Nephron (organoid): ENCODE data around the gene ZNF536.
"Not testable (repeated sequence)": the region's sequence is repeated elsewhere in the genome, so short reads cannot be mapped to it uniquely, and the experiment has no call there.

Source experiments
- H3K27ac Mint-ChIP-seq, 3 experiments: 2 replicates each; pipeline ENCODE4 v1.8.0; 2020; ENCODE audit warnings: mixed read lengths in 3 of 3, mild to moderate bottlenecking in 2 of 3, moderate library complexity in 1 of 3
- H3K27me3 Mint-ChIP-seq: 2 replicates; pipeline ENCODE4 v1.8.0; 2021; ENCODE audit warnings: low read depth, mild to moderate bottlenecking, moderate library complexity, mixed read lengths
- H3K36me3 Mint-ChIP-seq: 2 replicates; pipeline ENCODE4 v1.8.0; 2020; ENCODE audit warnings: low read depth, mixed read lengths
- H3K4me1 Mint-ChIP-seq: 2 replicates; pipeline ENCODE4 v1.8.0; 2020; ENCODE audit warnings: mixed read lengths
- H3K4me3 Mint-ChIP-seq, 3 experiments: 2 replicates each; pipeline ENCODE4 v1.8.0; 2020; ENCODE audit warnings: mild to moderate bottlenecking in 3 of 3, mixed read lengths in 3 of 3, moderate library complexity in 2 of 3
- H3K9me3 Mint-ChIP-seq: 2 replicates; pipeline ENCODE4 v1.8.0; 2020; ENCODE audit warnings: mixed read lengths
- CTCF ChIP-seq, 3 experiments: fragments of 200-600 bp; sonication (generic); IDR thresholded peaks; one replicate each; pipeline ENCODE4 v1.5.0; 2021; ENCODE audit warnings: antibody characterized with exemption in 3 of 3; ENCODE audit not compliant: unreplicated experiment in 3 of 3

ZNF536 gene

DNA sequence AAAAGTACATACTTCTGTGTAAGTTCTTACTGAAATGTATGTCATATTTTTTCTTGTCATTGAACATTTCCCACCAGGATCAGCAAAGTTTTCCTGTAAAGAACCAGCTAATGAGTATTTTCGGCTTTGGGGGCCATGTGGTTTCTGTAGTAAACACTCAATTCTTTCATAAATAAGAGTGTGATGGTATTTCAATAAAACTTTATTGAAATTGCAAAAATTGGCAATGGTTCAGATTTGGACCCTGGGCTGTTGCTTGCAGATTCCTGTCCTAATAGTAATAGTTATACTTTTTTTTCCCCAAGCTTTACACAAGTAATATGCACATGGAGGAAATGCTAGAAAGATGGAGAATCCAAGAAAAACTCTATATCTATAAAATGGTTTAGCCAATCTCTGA lies 83.7 kb downstream of the ZNF536 start:
- H3K9me3 Mint-ChIP-seq: no peaks in the 10 kb centered on the region

DNA sequence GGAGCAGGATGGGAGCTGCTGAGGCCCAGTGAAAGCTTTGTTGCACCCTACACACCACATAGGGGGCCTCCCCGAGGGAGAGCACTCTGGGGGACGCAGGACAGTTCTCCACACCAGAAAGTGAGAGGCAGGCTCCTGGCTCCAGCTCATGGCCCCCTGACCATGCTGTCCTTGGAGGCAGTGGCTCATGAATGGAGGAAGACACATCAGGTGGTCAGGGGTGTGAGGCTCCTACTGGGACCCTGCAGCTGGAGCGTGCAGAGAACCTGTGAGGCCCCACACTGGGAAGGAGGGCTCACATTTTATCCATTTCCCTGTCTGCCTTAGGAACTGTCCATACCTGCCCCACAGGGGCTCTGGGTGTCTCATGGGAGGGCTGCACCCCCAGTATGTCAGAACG lies 85.3 kb downstream of the ZNF536 start:
- no peak for TF ChIP-seq CTCF (IDR thresholded peaks at IDR 0.05; ENCODE audit: unreplicated experiment in 3 of 3)
- H3K4me1 Mint-ChIP-seq: no peaks in the 10 kb centered on the region
- peaks cover 1% of the 10 kb centered on the region for H3K27me3 Mint-ChIP-seq
- no peak overlapping the region for H3K27ac Mint-ChIP-seq
- no peaks in the 10 kb centered on the region for H3K36me3 Mint-ChIP-seq
- H3K9me3 Mint-ChIP-seq: no peaks in the 10 kb centered on the region
- no peak overlapping the region for H3K4me3 Mint-ChIP-seq

More for the DNA sequence above, 83.7 kb downstream of the ZNF536 start:
- no peak for TF ChIP-seq CTCF (IDR thresholded peaks at IDR 0.05; ENCODE audit: unreplicated experiment in 3 of 3)
- Mint-ChIP-seq H3K36me3 (no peaks in the 10 kb centered on the region), H3K27ac (no peak overlapping the region), H3K27me3 (peaks cover 5% of the 10 kb centered on the region), H3K4me3 (no peak overlapping the region), H3K4me1 (peaks cover 5% of the 10 kb centered on the region)

GRCh38 chr19:30459859-30460258 lies 87.7 kb downstream of the ZNF536 start:
- TF ChIP-seq CTCF (IDR thresholded peaks at IDR 0.05; ENCODE audit: unreplicated experiment in 3 of 3): no peak
- H3K4me1 Mint-ChIP-seq: no peaks in the 10 kb centered on the region
- H3K27ac Mint-ChIP-seq: no peak overlapping the region
- no peak overlapping the region for H3K4me3 Mint-ChIP-seq
- H3K27me3 Mint-ChIP-seq: peaks cover under 1% of the 10 kb centered on the region
- H3K36me3 Mint-ChIP-seq: no peaks in the 10 kb centered on the region
- no peaks in the 10 kb centered on the region for H3K9me3 Mint-ChIP-seq

DNA sequence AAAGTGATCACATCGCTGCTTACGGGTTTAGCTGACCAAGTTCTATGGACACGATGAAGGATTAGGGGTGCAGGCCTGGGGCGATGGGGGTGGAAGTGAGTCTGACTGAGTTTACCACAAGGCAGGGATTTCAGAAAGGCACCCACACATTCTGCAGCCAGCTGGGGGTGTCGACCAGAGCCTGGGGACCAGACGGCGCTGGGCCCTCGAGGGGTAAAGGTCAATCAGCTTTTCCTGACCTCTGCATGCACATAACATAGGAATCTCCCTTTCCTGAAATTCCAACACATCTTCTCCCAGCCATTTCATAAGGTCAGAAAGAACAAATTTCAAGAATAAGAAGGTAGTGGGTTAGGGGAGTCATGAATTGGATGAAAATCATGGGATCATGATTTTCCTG lies 92.0 kb downstream of the ZNF536 start:
- Mint-ChIP-seq H3K27me3 (peaks cover 3% of the 10 kb centered on the region), H3K36me3 (no peaks in the 10 kb centered on the region), H3K27ac (no peak overlapping the region), H3K9me3 (no peaks in the 10 kb centered on the region), H3K4me1 (no peaks in the 10 kb centered on the region), H3K4me3 (no peak overlapping the region)
- TF ChIP-seq CTCF (IDR thresholded peaks at IDR 0.05; ENCODE audit: unreplicated experiment in 3 of 3): no peak

GRCh38 chr19:30466598-30466997 lies 94.4 kb downstream of the ZNF536 start:
- H3K36me3 Mint-ChIP-seq, H3K4me3 Mint-ChIP-seq: not testable (repeated sequence)

DNA sequence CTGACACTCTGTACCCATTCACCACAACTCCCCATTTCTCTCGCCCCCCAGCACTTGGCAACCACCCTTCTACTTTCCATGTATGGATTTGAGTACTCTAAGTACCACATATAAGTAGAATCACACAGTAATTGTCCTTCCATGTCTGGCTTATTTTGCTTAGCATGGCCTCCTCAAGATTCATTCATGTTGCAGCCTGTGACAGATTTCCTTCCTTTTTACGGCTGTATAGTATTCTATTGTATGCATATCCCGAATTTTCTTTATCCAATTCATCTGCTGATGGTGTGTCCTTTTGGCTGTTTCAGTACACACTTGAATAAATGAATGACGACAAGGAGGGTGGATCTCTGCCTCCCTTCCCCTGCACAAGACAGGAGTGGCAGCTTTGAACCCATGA lies 95.1 kb downstream of the ZNF536 start:
- H3K4me1 Mint-ChIP-seq: no peaks in the 10 kb centered on the region
- H3K27ac Mint-ChIP-seq: no peak overlapping the region
- no peaks in the 10 kb centered on the region for H3K9me3 Mint-ChIP-seq
- TF ChIP-seq CTCF (IDR thresholded peaks at IDR 0.05; ENCODE audit: unreplicated experiment in 3 of 3): no peak
- H3K36me3 Mint-ChIP-seq: no peaks in the 10 kb centered on the region
- H3K27me3 Mint-ChIP-seq: peaks cover 3% of the 10 kb centered on the region
- H3K4me3 Mint-ChIP-seq: no peak overlapping the region

More at GRCh38 chr19:30466598-30466997, 94.4 kb downstream of the ZNF536 start:
- not testable (repeated sequence) for H3K9me3 Mint-ChIP-seq, H3K4me1 Mint-ChIP-seq, H3K27me3 Mint-ChIP-seq, H3K27ac Mint-ChIP-seq
